Posterior cingulate gyrus (tissue), 11 donors: ENCODE measurements around the gene VGLL2.

Experiments used
- DNase-seq, 10 donors: peaks; one replicate each; pipeline versions ENCODE4 v3.0.0 to v3.0.0-alpha.2; 2020 to 2021; ENCODE audit warnings: mixed read lengths in 3 of 10
- intact Hi-C: fragments of 100-400 bp; cut with DNase I; formaldehyde crosslinking; loops from one replicate; pipeline ENCODE4 v1.15.1; 2023

VGLL2 gene

GRCh38 chr6:117309611-117310010, 44.3 kb downstream of the VGLL2 start:
- no peak for DNase-seq
- intact Hi-C loops = no loop called here

GRCh38 chr6:117311310-117311709, 46.0 kb downstream of the VGLL2 start:
- intact Hi-C loops = no loop called here
- DNase-seq = no peak

- intact Hi-C loops = no loop called here
- no peak for DNase-seq
These were observed 46.4 kb downstream of the VGLL2 start for GRCh38 chr6:117311726-117312125.

- intact Hi-C loops = loop anchor here (2.0 kb wide), 1 partner anchor 344 kb away; no protein-coding TSS in a partner anchor
- no peak for DNase-seq
These were observed 51.9 kb downstream of the VGLL2 start for GRCh38 chr6:117317261-117317660.
